GM12865 (cell line): ENCODE results near the gene TDG.
"Not testable (repeated sequence)": the region's sequence is repeated elsewhere in the genome, so short reads cannot be mapped to it uniquely, and the experiment has no call there.

Experiments
- DNase-seq: peaks from one replicate; pipeline ENCODE4 v3.0.0; 2010; ENCODE audit warnings: low read depth
- H3K4me3 ChIP-seq: 2 replicates; pipeline ENCODE4 v1.5.1; 2011; ENCODE audit warnings: mild to moderate bottlenecking, low read depth, low read length, control low read depth
- TF ChIP-seq, protein P1 (sequence below): IDR thresholded peaks from 2 replicates; pipeline ENCODE4 v1.5.1; 2011; ENCODE audit warnings: low read length, control low read depth, low read depth, inconsistent platforms; ENCODE audit not compliant: insufficient read depth; ENCODE audit errors: missing control alignments

TDG gene

GRCh38 chr12:104012331-104012730 is 46.7 kb downstream of the TDG start:
- H3K4me3 ChIP-seq, result no peak overlapping the region
- no peak for DNase-seq
- TF ChIP-seq, protein P1, sequence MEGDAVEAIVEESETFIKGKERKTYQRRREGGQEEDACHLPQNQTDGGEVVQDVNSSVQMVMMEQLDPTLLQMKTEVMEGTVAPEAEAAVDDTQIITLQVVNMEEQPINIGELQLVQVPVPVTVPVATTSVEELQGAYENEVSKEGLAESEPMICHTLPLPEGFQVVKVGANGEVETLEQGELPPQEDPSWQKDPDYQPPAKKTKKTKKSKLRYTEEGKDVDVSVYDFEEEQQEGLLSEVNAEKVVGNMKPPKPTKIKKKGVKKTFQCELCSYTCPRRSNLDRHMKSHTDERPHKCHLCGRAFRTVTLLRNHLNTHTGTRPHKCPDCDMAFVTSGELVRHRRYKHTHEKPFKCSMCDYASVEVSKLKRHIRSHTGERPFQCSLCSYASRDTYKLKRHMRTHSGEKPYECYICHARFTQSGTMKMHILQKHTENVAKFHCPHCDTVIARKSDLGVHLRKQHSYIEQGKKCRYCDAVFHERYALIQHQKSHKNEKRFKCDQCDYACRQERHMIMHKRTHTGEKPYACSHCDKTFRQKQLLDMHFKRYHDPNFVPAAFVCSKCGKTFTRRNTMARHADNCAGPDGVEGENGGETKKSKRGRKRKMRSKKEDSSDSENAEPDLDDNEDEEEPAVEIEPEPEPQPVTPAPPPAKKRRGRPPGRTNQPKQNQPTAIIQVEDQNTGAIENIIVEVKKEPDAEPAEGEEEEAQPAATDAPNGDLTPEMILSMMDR, result no peak

GRCh38 chr12:104021862-104022261 is 56.2 kb downstream of the TDG start:
- DNase-seq, H3K4me3 ChIP-seq: not testable (repeated sequence)

DNA sequence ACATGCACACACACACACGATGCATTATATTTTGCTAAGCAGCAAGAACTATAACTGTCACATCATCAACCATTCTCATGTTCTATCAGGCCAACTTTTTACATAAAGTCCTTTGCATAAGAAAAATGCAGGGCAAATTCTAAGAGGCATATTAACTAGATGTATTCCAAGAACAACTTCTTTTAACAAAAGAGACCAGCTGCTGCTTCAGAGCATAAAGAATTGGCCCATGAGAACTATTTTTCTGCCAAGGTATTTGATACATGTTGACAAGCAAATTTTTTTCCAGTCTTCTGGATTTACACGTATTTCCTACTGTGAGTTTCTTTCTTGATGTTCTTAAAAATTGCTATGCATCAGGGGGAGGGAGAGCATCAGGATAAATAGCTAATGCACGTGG is 57.1 kb downstream of the TDG start:
- TF ChIP-seq, protein P1, result no peak
- no peak for DNase-seq
- H3K4me3 ChIP-seq, result no peak overlapping the region

DNA sequence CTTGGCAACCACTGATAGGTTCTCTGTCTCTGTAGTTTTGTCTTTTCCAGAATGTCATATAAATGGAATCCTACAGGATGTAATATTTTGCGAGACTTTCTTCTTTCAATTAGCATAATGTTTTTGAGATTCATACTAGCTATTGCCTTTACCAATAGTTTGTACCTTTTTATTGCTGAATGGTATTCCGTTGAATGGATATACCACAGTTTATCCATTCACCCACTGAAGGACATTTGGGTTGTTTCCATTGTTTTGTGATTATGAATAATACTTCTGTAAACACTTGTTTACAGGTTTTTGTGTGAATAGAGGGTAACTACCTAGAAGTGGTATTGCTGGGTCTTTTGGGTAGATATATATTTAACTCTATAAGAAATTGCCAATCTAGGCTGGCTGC is 58.0 kb downstream of the TDG start:
- no peak overlapping the region for H3K4me3 ChIP-seq
- no peak for DNase-seq

DNA sequence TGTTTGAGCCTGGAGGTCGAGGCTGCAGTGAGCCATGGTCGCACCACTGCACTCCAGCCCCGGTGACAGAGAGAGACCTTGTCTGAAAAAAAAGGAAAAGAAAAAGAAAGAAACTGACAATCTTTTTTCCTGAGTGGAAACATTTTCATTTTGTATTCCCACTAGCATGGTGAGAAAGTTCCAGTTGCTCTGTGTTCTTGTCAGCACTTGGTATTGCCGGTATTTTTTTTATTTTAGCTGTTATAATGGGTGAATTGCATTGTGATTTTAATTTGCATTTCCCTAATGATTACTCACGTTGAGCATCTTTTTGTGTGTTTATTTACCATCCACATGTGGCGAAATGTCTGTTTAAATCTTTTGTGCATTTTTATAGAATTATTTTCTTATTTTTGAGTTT is 58.7 kb downstream of the TDG start:
- TF ChIP-seq, protein P1, result no peak
- no peak overlapping the region for H3K4me3 ChIP-seq
- DNase-seq, result no peak

More for the DNA sequence above, 58.0 kb downstream of the TDG start:
- TF ChIP-seq, protein P1, result no peak

- no peak for DNase-seq
- TF ChIP-seq, protein P1, result no peak
- no peak overlapping the region for H3K4me3 ChIP-seq
Measured at GRCh38 chr12:104025771-104026170, 60.1 kb downstream of the TDG start.

- TF ChIP-seq, protein P1, result no peak
- H3K4me3 ChIP-seq, result no peak overlapping the region
- no peak for DNase-seq
Measured at GRCh38 chr12:104026841-104027599, 61.3 kb downstream of the TDG start.

DNA sequence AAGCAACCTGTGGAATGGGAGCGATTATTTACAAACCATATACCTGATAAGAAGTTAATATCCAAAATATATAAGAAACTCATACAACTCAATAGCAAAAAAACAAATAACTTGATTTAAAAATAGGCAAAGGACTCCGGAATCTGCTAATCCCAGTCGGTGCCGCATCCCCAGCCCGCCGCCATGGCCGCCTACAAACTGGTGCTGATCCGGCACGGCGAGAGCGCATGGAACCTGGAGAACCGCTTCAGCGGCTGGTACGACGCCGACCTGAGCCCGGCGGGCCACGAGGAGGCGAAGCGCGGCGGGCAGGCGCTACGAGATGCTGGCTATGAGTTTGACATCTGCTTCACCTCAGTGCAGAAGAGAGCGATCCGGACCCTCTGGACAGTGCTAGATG is 64.9 kb downstream of the TDG start:
- H3K4me3 ChIP-seq, DNase-seq: not testable (repeated sequence)

- H3K4me3 ChIP-seq, DNase-seq: not testable (repeated sequence)
Measured at GRCh38 chr12:104036143-104036542, 70.5 kb downstream of the TDG start.
